C4-2B (cell line): ENCODE measurements around the gene BEGAIN.

ENCODE experiments used
- H3K27ac ChIP-seq: fragments of 450-650 bp; 2 replicates; pipeline ENCODE4 v1.5.1; 2017
- CTCF ChIP-seq: fragments of 450-650 bp; conservative IDR thresholded peaks from 2 replicates; pipeline ENCODE4 v1.5.1; 2017; ENCODE audit warnings: mild to moderate bottlenecking
- ZFX ChIP-seq: fragments of 450-650 bp; IDR thresholded peaks from 2 replicates; pipeline ENCODE4 v1.6.1; 2017

BEGAIN gene

GRCh38 chr14:100604709-100605108 is 17.5 kb upstream of the BEGAIN start:
- TF ChIP-seq CTCF: no peak
- H3K27ac ChIP-seq: no peak overlapping the region

GRCh38 chr14:100604121-100604501 is 16.9 kb upstream of the BEGAIN start:
- H3K27ac ChIP-seq: no peak overlapping the region
- no peak for TF ChIP-seq CTCF
- no peak for TF ChIP-seq ZFX

GRCh38 chr14:100603341-100604120 is 16.3 kb upstream of the BEGAIN start:
- TF ChIP-seq ZFX (no peak), CTCF (no peak)
- H3K27ac ChIP-seq: no peak overlapping the region

- no peak overlapping the region for H3K27ac ChIP-seq
- no peak for TF ChIP-seq CTCF
- no peak for TF ChIP-seq ZFX
Observed at GRCh38 chr14:100602621-100603230, 15.5 kb upstream of the BEGAIN start.

- TF ChIP-seq CTCF (no peak), ZFX (no peak)
Observed at GRCh38 chr14:100601914-100602313, 14.7 kb upstream of the BEGAIN start.

GRCh38 chr14:100601064-100601463 is 13.8 kb upstream of the BEGAIN start:
- TF ChIP-seq CTCF: no peak
- TF ChIP-seq ZFX: no peak
- no peak overlapping the region for H3K27ac ChIP-seq

More at GRCh38 chr14:100601914-100602313, 14.7 kb upstream of the BEGAIN start:
- H3K27ac ChIP-seq: no peak overlapping the region

- no peak overlapping the region for H3K27ac ChIP-seq
- TF ChIP-seq CTCF (no peak), ZFX (no peak)
Observed at GRCh38 chr14:100599981-100600380, 12.8 kb upstream of the BEGAIN start.
